HepG2 (cell line): ENCODE results near the gene SHISA7. TPM values are rescaled to one million over a fixed set of nuclear protein-coding genes. Genes with fewer than 3 reads are reported as not detected.

ENCODE experiments used
- ARHGAP35 ChIP-seq: sonication (generic); formaldehyde crosslinking; IDR thresholded peaks from 2 replicates; pipeline ENCODE4 v1.9.0; 2022; ENCODE audit warnings: mild to moderate bottlenecking, inconsistent platforms, moderate library complexity, missing genetic modification reagents, borderline replicate concordance
- CBX5 ChIP-seq: sonication (generic); formaldehyde crosslinking; IDR thresholded peaks from 2 replicates; pipeline ENCODE4 v1.4.0; 2020; ENCODE audit warnings: missing genetic modification reagents, borderline replicate concordance
- FOXK1 ChIP-seq: sonication (generic); formaldehyde crosslinking; IDR thresholded peaks from 2 replicates; pipeline ENCODE4 v1.4.0; 2020; ENCODE audit warnings: low read depth, missing genetic modification reagents, borderline replicate concordance
- GLI4 ChIP-seq: sonication (generic); formaldehyde crosslinking; IDR thresholded peaks from 2 replicates; pipeline ENCODE4 v1.5.1; 2020; ENCODE audit warnings: missing genetic modification reagents, mild to moderate bottlenecking, moderate library complexity, borderline replicate concordance
- HOXA5 ChIP-seq: sonication (generic); formaldehyde crosslinking; IDR thresholded peaks from 2 replicates; pipeline ENCODE4 v1.4.0; 2020; ENCODE audit warnings: missing genetic modification reagents
- PHF21A ChIP-seq: sonication (generic); formaldehyde crosslinking; IDR thresholded peaks from 2 replicates; pipeline ENCODE4 v1.5.0; 2020; ENCODE audit warnings: mild to moderate bottlenecking, missing genetic modification reagents
- PRMT3 ChIP-seq: sonication (generic); formaldehyde crosslinking; IDR thresholded peaks from 2 replicates; pipeline ENCODE4 v1.8.1; 2022; ENCODE audit warnings: low read depth, mild to moderate bottlenecking, moderate library complexity, missing genetic modification reagents, borderline replicate concordance
- SOX5 ChIP-seq: IDR thresholded peaks from 2 replicates; pipeline ENCODE4 v1.6.1; 2016; ENCODE audit warnings: borderline replicate concordance
- ZMAT3 ChIP-seq: sonication (generic); formaldehyde crosslinking; conservative IDR thresholded peaks from 2 replicates; pipeline ENCODE4 v1.7.0; 2021; ENCODE audit warnings: missing genetic modification reagents
- ZNF101 ChIP-seq: sonication (generic); formaldehyde crosslinking; IDR thresholded peaks from 2 replicates; pipeline ENCODE4 v1.4.0; 2020; ENCODE audit warnings: mild to moderate bottlenecking, low read depth, missing genetic modification reagents, borderline replicate concordance
- ZNF326 ChIP-seq: sonication (generic); formaldehyde crosslinking; IDR thresholded peaks from 2 replicates; pipeline ENCODE4 v1.4.0; 2020; ENCODE audit warnings: missing genetic modification reagents, borderline replicate concordance
- ZNF501 ChIP-seq: sonication (generic); formaldehyde crosslinking; IDR thresholded peaks from 2 replicates; pipeline ENCODE4 v1.5.1; 2020; ENCODE audit warnings: mild to moderate bottlenecking, moderate library complexity, missing genetic modification reagents
- ZNF510 ChIP-seq: sonication (generic); formaldehyde crosslinking; IDR thresholded peaks from 2 replicates; pipeline ENCODE4 v1.4.0; 2020; ENCODE audit warnings: low read depth, mild to moderate bottlenecking, missing genetic modification reagents
- ZSCAN20 ChIP-seq: sonication (generic); formaldehyde crosslinking; IDR thresholded peaks from 2 replicates; pipeline ENCODE4 v1.4.0; 2020; ENCODE audit warnings: missing genetic modification reagents, mild to moderate bottlenecking, borderline replicate concordance
- polyA plus RNA-seq, 8 experiments: library from polyadenylated mRNA; depleted of rRNA in 3 of 8; stranded (reverse) in 7 of 8; unstranded in 1 of 8; fragments of >200 nt; fragmentation: Illumina TruSeq in 4 of 8; extraction: Trizol in 4 of 8; gene quantifications; 2 replicates each; pipeline versions ENCODE4 v1.2.1 to v1.2.3, GENCODE V29; 2011 to 2016; ENCODE audit warnings: low read depth in 4 of 8, missing spikeins in 1 of 8, mixed read lengths in 1 of 8; ENCODE audit not compliant: insufficient read depth in 1 of 8
- total RNA-seq, 5 experiments: library from RNA; depleted of rRNA; stranded (reverse); fragments of >200 nt; fragmentation: Illumina TruSeq; extraction: Trizol; gene quantifications; 2 replicates each; pipeline ENCODE4 v1.2.3, GENCODE V29; 2016; ENCODE audit warnings: low read depth in 1 of 5
- TF ChIP-seq, protein P1 (sequence below): sonication (generic); formaldehyde crosslinking; IDR thresholded peaks from 2 replicates; pipeline ENCODE4 v1.5.0; 2020; ENCODE audit warnings: missing genetic modification reagents, mild to moderate bottlenecking, borderline replicate concordance
- TF ChIP-seq, protein P2 (sequence below): IDR thresholded peaks from 2 replicates; pipeline ENCODE4 v1.6.1; 2016
- TF ChIP-seq, protein P3 (sequence below), 2 experiments: sonication (generic) in 1 of 2; formaldehyde crosslinking in 1 of 2; IDR thresholded peaks; 2 replicates each; pipeline versions ENCODE4 v1.6.1 to v1.9.0; 2014 to 2022; ENCODE audit warnings: antibody characterized with exemption in 1 of 2, borderline replicate concordance in 1 of 2, inconsistent platforms in 1 of 2, low read depth in 1 of 2, missing genetic modification reagents in 1 of 2
- TF ChIP-seq, protein P4 (sequence below): sonication (generic); formaldehyde crosslinking; IDR thresholded peaks from 2 replicates; pipeline ENCODE4 v1.5.1; 2020; ENCODE audit warnings: mild to moderate bottlenecking, missing genetic modification reagents, moderate library complexity

SHISA7 gene
- total and polyA plus RNA-seq, 2 of the 13 experiments (the other 11 are each of a cell fraction or from before 2014, with no cell fraction given): not detected

DNA sequence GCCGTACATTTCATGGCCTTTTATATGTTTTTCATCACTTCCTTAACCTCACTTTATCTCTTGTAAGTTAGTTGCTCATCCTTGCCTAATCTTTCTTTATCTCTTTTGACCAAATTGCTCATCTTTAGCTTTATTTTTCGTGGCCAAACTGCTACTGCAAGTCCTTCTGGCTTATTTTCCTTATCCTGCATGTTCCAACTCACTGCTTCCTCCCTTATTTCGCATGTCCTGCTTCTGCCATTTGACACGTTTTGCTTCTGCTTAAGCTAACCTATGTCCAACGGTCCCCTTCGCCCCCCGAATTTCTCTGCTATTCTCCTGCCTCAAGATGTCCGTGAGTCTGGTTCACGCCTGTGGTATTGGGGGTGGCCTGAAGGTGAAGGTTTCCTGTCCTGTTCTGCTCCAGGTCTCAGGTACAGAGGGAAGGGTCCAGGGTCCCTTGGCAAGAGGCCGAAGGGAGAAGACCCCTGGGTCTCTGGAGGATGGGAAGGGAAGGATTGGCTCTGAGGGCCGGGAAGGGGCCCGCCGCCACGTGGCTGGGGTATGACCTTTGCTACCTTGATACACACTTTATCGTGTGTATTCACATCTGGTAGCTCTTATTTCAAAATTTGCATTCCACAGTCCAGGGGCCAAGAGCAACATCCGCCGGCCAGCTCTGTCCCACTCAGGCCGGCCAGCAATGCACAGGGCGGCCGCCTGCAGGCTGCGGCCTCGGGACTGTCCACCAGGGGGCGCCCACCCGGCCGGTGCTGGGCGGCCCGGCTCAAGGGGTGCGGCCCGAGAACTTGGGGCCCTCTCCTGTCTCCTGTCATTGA is 24.3 kb upstream of the SHISA7 start (continued):
- TF ChIP-seq ZNF101 (CRISPR knock-in tag): no peak
- TF ChIP-seq ZMAT3 (CRISPR knock-in tag): 0 out of 2 replicates have a peak, but pooled peaks have one; percentile 24
- peak; percentile 58; the same call in 1 of the 2 replicates for TF ChIP-seq ZSCAN20 (CRISPR knock-in tag)
- no peak for TF ChIP-seq PRMT3 (CRISPR knock-in tag)
- TF ChIP-seq, protein P1, sequence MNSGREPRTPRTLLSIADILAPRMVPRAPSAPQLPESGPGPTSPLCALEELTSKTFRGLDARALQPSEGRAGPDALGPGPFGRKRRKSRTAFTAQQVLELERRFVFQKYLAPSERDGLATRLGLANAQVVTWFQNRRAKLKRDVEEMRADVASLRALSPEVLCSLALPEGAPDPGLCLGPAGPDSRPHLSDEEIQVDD (CRISPR knock-in tag): no peak
- TF ChIP-seq, protein P2, sequence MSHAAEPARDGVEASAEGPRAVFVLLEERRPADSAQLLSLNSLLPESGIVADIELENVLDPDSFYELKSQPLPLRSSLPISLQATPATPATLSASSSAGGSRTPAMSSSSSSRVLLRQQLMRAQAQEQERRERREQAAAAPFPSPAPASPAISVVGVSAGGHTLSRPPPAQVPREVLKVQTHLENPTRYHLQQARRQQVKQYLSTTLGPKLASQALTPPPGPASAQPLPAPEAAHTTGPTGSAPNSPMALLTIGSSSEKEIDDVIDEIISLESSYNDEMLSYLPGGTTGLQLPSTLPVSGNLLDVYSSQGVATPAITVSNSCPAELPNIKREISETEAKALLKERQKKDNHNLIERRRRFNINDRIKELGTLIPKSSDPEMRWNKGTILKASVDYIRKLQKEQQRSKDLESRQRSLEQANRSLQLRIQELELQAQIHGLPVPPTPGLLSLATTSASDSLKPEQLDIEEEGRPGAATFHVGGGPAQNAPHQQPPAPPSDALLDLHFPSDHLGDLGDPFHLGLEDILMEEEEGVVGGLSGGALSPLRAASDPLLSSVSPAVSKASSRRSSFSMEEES (CRISPR knock-in tag): 0 out of 2 replicates have a peak, but pooled peaks have one; percentile 28
- TF ChIP-seq ZNF510 (CRISPR knock-in tag): no peak
- TF ChIP-seq, protein P3, sequence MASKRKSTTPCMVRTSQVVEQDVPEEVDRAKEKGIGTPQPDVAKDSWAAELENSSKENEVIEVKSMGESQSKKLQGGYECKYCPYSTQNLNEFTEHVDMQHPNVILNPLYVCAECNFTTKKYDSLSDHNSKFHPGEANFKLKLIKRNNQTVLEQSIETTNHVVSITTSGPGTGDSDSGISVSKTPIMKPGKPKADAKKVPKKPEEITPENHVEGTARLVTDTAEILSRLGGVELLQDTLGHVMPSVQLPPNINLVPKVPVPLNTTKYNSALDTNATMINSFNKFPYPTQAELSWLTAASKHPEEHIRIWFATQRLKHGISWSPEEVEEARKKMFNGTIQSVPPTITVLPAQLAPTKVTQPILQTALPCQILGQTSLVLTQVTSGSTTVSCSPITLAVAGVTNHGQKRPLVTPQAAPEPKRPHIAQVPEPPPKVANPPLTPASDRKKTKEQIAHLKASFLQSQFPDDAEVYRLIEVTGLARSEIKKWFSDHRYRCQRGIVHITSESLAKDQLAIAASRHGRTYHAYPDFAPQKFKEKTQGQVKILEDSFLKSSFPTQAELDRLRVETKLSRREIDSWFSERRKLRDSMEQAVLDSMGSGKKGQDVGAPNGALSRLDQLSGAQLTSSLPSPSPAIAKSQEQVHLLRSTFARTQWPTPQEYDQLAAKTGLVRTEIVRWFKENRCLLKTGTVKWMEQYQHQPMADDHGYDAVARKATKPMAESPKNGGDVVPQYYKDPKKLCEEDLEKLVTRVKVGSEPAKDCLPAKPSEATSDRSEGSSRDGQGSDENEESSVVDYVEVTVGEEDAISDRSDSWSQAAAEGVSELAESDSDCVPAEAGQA (IDR thresholded peaks at IDR 0.05; ENCODE audit: low read depth): no peak
- TF ChIP-seq, protein P3 (CRISPR knock-in tag; IDR thresholded peaks at IDR 0.05; ENCODE audit: borderline replicate concordance): no peak
- 0 out of 2 replicates have a peak, but pooled peaks have one; percentile 15 for TF ChIP-seq FOXK1 (CRISPR knock-in tag)
- 0 out of 2 replicates have a peak, but pooled peaks have one; percentile 33 for TF ChIP-seq HOXA5
- TF ChIP-seq GLI4 (CRISPR knock-in tag): peak; percentile 66; the same call in 1 of the 2 replicates
- TF ChIP-seq ARHGAP35 (CRISPR knock-in tag): 0 out of 2 replicates have a peak, but pooled peaks have one; percentile 40
- TF ChIP-seq ZNF501: peak; percentile 72
- TF ChIP-seq, protein P4, sequence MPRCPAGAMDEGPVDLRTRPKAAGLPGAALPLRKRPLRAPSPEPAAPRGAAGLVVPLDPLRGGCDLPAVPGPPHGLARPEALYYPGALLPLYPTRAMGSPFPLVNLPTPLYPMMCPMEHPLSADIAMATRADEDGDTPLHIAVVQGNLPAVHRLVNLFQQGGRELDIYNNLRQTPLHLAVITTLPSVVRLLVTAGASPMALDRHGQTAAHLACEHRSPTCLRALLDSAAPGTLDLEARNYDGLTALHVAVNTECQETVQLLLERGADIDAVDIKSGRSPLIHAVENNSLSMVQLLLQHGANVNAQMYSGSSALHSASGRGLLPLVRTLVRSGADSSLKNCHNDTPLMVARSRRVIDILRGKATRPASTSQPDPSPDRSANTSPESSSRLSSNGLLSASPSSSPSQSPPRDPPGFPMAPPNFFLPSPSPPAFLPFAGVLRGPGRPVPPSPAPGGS (CRISPR knock-in tag): peak; percentile 46; the same call in 1 of the 2 replicates
- TF ChIP-seq CBX5: peak; percentile 41; the same call in 1 of the 2 replicates
- peak; percentile 56; the same call in 1 of the 2 replicates for TF ChIP-seq PHF21A
- TF ChIP-seq SOX5: 0 out of 2 replicates have a peak, but pooled peaks have one; percentile 26
- TF ChIP-seq ZNF326 (CRISPR knock-in tag): no peak
